SU-DHL-6 (cell line): ENCODE measurements around the gene TNRC6B.

Experiments
- H2AFZ ChIP-seq: fragments of 200-600 bp; sonication (generic); 2 replicates; pipeline ENCODE4 v1.6.1; 2014; ENCODE audit warnings: low read depth, mild to moderate bottlenecking, moderate library complexity, mixed read lengths, antibody characterized with exemption, low read length; ENCODE audit not compliant: severe bottlenecking
- H3F3A ChIP-seq: fragments of 200-600 bp; shearing (Covaris generic); 2 replicates; pipeline ENCODE4 v1.6.0; 2016; ENCODE audit warnings: antibody characterized with exemption, mild to moderate bottlenecking; ENCODE audit not compliant: insufficient read depth
- H3K27ac ChIP-seq: fragments of 200-600 bp; sonication (generic); 2 replicates; pipeline ENCODE4 v1.5.1; 2016; ENCODE audit warnings: low read depth, mild to moderate bottlenecking, low read length, moderate library complexity, mixed read lengths
- H3K27me3 ChIP-seq: fragments of 200-600 bp; sonication (generic), shearing (Covaris generic); 2 replicates; pipeline ENCODE4 v1.6.0; 2014; ENCODE audit warnings: mild to moderate bottlenecking, low read length
- H3K36me3 ChIP-seq: fragments of 200-600 bp; sonication (generic); 2 replicates; pipeline ENCODE4 v1.6.1; 2014; ENCODE audit warnings: mild to moderate bottlenecking, low read length, mixed read lengths
- H3K4me2 ChIP-seq: fragments of 300-600, 200-600 bp; shearing (Covaris generic), sonication (generic); 2 replicates; pipeline ENCODE4 v1.6.0; 2014; ENCODE audit warnings: low read length, low read depth, mild to moderate bottlenecking; ENCODE audit not compliant: poor library complexity, severe bottlenecking
- H3K4me3 ChIP-seq: fragments of 200-600 bp; sonication (generic); 2 replicates; pipeline ENCODE4 v1.5.1; 2014; ENCODE audit warnings: antibody characterized with exemption, low read length, mild to moderate bottlenecking, mixed read lengths; ENCODE audit not compliant: insufficient read depth, poor library complexity, severe bottlenecking
- H3K79me2 ChIP-seq: fragments of 200-600 bp; sonication (generic); 2 replicates; pipeline ENCODE4 v1.6.1; 2014; ENCODE audit warnings: mild to moderate bottlenecking, low read length, moderate library complexity; ENCODE audit not compliant: insufficient read depth
- H3K9ac ChIP-seq: fragments of 200-600 bp; sonication (generic); 2 replicates; pipeline ENCODE4 v1.7.0; 2014; ENCODE audit warnings: mild to moderate bottlenecking, low read length
- H3K9me2 ChIP-seq: fragments of 200-600 bp; sonication (generic); replicated peaks from 2 replicates; pipeline ENCODE4 v1.6.1; 2014; ENCODE audit warnings: low read length; ENCODE audit not compliant: insufficient read depth
- H3K9me3 ChIP-seq: fragments of 200-600 bp; sonication (generic); 2 replicates; pipeline ENCODE4 v1.6.1; 2014; ENCODE audit warnings: low read length, mixed read lengths; ENCODE audit not compliant: insufficient read depth
- H4K20me1 ChIP-seq: fragments of 200-600 bp; sonication (generic); 2 replicates; pipeline ENCODE4 v1.6.1; 2014; ENCODE audit warnings: low read depth, mild to moderate bottlenecking, antibody characterized with exemption, low read length, moderate library complexity, mixed read lengths
- EZH2phosphoT487 ChIP-seq: fragments of 200-600 bp; sonication (generic), shearing (Covaris generic); conservative IDR thresholded peaks from 2 replicates; pipeline ENCODE4 v1.6.1; 2018; ENCODE audit warnings: mild to moderate bottlenecking, antibody characterized with exemption, low read length, moderate library complexity, mixed read lengths
- TF ChIP-seq, protein P1 (sequence below): fragments of 200-600 bp; sonication (generic); IDR thresholded peaks from one replicate; pipeline ENCODE4 v1.5.1; 2017; ENCODE audit warnings: antibody characterized with exemption, mild to moderate bottlenecking, low read length, moderate library complexity; ENCODE audit not compliant: insufficient read depth, poor library complexity, severe bottlenecking

The TNRC6B gene

DNA sequence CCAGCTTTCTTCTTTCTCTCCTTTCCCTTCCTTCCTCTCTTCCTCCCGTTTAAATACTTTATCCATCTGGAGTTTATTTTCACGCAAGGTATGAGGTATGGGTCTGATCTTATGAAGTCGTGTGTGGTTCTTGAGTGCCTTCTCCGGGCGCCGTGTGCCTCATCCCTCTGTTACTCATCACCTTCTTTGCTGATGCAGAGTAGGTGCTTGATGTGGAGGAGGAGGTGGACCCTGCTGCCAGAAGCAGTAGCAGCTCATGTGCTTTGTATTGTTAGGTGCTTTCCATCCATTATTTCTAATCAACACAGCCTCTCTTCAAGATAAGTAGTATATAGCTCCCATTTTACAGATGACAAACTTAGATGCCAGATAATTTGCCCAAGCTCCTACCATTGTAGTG lies 47.0 kb downstream of the TNRC6B start:
- Histone ChIP-seq H4K20me1 (no peaks in the 10 kb centered on the region), H3K9me2 (no peaks in the 10 kb centered on the region), H3K4me3 (no peak overlapping the region), H3K27ac (no peak overlapping the region), H3K79me2 (peaks cover 84% of the 10 kb centered on the region), H3K4me2 (no peak overlapping the region), H3K9me3 (no peaks in the 10 kb centered on the region), H3K27me3 (no peaks in the 10 kb centered on the region), H3K36me3 (no peaks in the 10 kb centered on the region), H2AFZ (no peak overlapping the region), H3F3A (no peaks in the 10 kb centered on the region), H3K9ac (no peak overlapping the region)
- no peak for TF ChIP-seq EZH2phosphoT487
- TF ChIP-seq, protein P1, sequence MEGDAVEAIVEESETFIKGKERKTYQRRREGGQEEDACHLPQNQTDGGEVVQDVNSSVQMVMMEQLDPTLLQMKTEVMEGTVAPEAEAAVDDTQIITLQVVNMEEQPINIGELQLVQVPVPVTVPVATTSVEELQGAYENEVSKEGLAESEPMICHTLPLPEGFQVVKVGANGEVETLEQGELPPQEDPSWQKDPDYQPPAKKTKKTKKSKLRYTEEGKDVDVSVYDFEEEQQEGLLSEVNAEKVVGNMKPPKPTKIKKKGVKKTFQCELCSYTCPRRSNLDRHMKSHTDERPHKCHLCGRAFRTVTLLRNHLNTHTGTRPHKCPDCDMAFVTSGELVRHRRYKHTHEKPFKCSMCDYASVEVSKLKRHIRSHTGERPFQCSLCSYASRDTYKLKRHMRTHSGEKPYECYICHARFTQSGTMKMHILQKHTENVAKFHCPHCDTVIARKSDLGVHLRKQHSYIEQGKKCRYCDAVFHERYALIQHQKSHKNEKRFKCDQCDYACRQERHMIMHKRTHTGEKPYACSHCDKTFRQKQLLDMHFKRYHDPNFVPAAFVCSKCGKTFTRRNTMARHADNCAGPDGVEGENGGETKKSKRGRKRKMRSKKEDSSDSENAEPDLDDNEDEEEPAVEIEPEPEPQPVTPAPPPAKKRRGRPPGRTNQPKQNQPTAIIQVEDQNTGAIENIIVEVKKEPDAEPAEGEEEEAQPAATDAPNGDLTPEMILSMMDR = no peak

DNA sequence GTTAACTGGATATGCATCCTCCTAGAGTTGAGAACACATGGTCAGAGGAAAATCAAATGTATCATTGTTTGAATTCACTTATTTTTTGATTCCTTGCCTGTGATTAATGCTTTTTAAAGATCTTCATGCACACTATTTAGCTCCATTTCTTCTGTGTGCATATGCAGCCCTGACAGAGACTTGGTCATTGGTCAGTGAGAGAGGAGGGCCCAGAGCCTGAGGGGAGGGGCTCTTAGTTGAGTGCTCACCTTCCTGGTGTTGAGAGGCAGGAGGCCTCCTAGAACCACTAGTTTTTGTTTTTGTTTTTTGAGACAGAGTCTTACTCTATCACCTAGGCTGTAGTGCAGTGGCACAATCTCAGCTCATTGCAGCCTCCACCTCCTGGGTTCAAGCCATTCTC lies 48.9 kb downstream of the TNRC6B start:
- Histone ChIP-seq H2AFZ (no peak overlapping the region), H3K27me3 (no peaks in the 10 kb centered on the region), H3K9me3 (no peaks in the 10 kb centered on the region), H3K4me3 (no peak overlapping the region), H4K20me1 (no peaks in the 10 kb centered on the region), H3K4me2 (no peak overlapping the region), H3F3A (no peaks in the 10 kb centered on the region), H3K9me2 (no peaks in the 10 kb centered on the region), H3K79me2 (peaks cover 73% of the 10 kb centered on the region), H3K9ac (no peak overlapping the region), H3K36me3 (no peaks in the 10 kb centered on the region), H3K27ac (no peak overlapping the region)
- TF ChIP-seq EZH2phosphoT487 = no peak
- TF ChIP-seq, protein P1 = no peak

DNA sequence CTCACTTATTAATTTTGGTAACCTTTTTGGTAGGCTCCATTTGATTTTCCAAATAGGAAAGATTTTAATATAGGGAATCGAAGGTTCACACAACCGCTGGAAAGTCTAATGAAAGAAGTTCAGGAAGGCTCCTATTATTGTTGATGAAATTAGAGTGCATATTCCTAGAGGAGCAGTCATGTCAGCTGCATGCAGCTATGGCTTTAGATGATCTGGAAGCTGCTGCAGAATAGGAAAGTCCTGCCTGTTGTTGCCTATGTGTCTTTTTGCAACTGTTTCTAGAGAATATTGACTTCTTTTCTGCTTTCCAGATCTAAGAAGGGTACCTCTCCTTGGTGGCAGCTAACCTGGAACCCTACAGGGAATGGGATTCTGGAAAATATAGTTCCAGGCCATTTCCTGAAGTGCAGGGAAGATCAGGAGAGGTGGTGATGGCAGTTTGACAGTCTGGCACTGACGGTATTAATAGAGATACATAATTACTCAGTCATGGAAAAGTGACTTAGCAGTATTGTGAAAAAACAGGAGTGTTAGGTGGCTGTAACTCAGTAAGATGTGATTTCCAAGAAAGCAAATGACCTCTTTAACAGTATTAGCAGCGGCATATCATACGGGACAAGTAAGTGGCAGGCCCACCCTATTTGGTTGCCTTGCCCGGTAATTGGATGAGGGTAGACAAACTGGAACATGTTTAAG lies 54.0 kb downstream of the TNRC6B start:
- Histone ChIP-seq H4K20me1 (no peaks in the 10 kb centered on the region), H2AFZ (no peak overlapping the region), H3K9me3 (no peaks in the 10 kb centered on the region), H3K4me2 (no peak overlapping the region), H3K27ac (no peak overlapping the region), H3K4me3 (no peak overlapping the region), H3K79me2 (peaks cover 48% of the 10 kb centered on the region), H3K36me3 (no peaks in the 10 kb centered on the region), H3K9ac (no peak overlapping the region), H3F3A (no peaks in the 10 kb centered on the region), H3K27me3 (no peaks in the 10 kb centered on the region), H3K9me2 (no peaks in the 10 kb centered on the region)
- TF ChIP-seq EZH2phosphoT487 = no peak
- TF ChIP-seq, protein P1 = no peak
